Esophagus muscularis mucosa (tissue), 4 donors: Measurements from ENCODE around the gene CENPQ.

ENCODE experiments used
- CTCF ChIP-seq, 3 experiments: fragments of 200-600 bp in 2 of 3; fragments of 450-650 bp in 1 of 3; sonication (generic) in 2 of 3; IDR thresholded peaks; one replicate each; pipeline ENCODE4 v1.5.1; 2017 to 2019; ENCODE audit warnings: antibody characterized with exemption in 3 of 3, mild to moderate bottlenecking in 2 of 3, moderate library complexity in 1 of 3
- EP300 ChIP-seq: sonication (generic); formaldehyde crosslinking; IDR thresholded peaks from one replicate; pipeline ENCODE4 v1.6.1; 2017; ENCODE audit warnings: antibody characterized with exemption
- POLR2A ChIP-seq: fragments of 450-650 bp; IDR thresholded peaks from one replicate; pipeline ENCODE4 v1.6.1; 2017; ENCODE audit warnings: antibody characterized with exemption, moderate library complexity, mild to moderate bottlenecking, low read depth
- POLR2AphosphoS5 ChIP-seq, 2 donors: sonication (generic); formaldehyde crosslinking; IDR thresholded peaks; one replicate each; pipeline ENCODE4 v1.6.1; 2017; ENCODE audit warnings: antibody characterized with exemption in 2 of 2

DNA sequence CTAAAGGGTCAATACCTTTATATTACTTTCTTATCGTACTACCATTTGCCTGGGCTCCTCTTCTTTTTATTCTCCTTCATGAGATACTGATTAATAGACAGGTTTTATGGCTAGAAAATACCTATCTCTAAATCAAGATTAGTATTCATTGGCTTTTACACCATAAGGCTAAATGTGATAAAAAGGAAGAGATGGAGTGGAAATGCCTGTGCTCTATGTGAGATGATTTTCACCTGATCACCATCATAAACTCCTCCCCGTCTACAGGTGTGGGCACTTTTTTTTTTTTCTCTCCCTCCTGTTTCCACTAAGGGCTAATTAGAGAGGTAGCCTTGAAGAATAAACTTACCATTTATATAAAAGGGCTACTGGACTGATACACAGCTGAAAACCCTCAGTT is 36.5 kb downstream of the CENPQ start, which contains the start of gene GLYATL3:
- no peak for TF ChIP-seq POLR2A
- no peak for TF ChIP-seq CTCF (IDR thresholded peaks at IDR 0.05)
- no peak for TF ChIP-seq EP300
- TF ChIP-seq POLR2AphosphoS5 (IDR thresholded peaks at IDR 0.05) = no peak
